Activated T-helper 1 cell treated with Interleukin-2 at 50 U/mL for 16 hours (primary cell): Measurements from ENCODE around the gene NOD2.

ENCODE experiments used
- DNase-seq: peaks from one replicate; pipeline ENCODE4 v3.0.0-alpha.2; 2020; ENCODE audit warnings: low read depth

NOD2 gene

GRCh38 chr16:50692999-50693781 is at the start of gene NOD2:
Gene NOD2, plus strand, starts transcription at chr16:50693606. Its CDS starts 5,890 bp downstream, at chr16:50699496.
- DNase-seq = no peak

GRCh38 chr16:50644245-50644644 is 49.2 kb upstream of the NOD2 start:
- DNase-seq = no peak

GRCh38 chr16:50644729-50645128 is 48.7 kb upstream of the NOD2 start:
- DNase-seq = no peak

- DNase-seq = no peak
Observed at GRCh38 chr16:50645563-50646220, 47.7 kb upstream of the NOD2 start.

GRCh38 chr16:50646345-50646744 is 47.1 kb upstream of the NOD2 start:
- DNase-seq = no peak

GRCh38 chr16:50651835-50652438 is 41.5 kb upstream of the NOD2 start:
- DNase-seq = no peak

- no peak for DNase-seq
Observed at GRCh38 chr16:50652836-50653425, 40.5 kb upstream of the NOD2 start.

- DNase-seq = no peak
Observed at GRCh38 chr16:50653633-50654519, 39.5 kb upstream of the NOD2 start.

- no peak for DNase-seq
Observed at GRCh38 chr16:50655558-50656055, 37.8 kb upstream of the NOD2 start.

- DNase-seq = no peak
Observed at GRCh38 chr16:50657241-50657640, 36.2 kb upstream of the NOD2 start.

GRCh38 chr16:50659806-50660205 is 33.6 kb upstream of the NOD2 start:
- DNase-seq = no peak

GRCh38 chr16:50662306-50662940 is 31.0 kb upstream of the NOD2 start:
- no peak for DNase-seq

- no peak for DNase-seq
Observed at GRCh38 chr16:50664270-50664669, 29.1 kb upstream of the NOD2 start.

GRCh38 chr16:50665128-50665878 is 28.1 kb upstream of the NOD2 start:
- DNase-seq = peak; percentile 71

- DNase-seq = peak; percentile 24
Observed at GRCh38 chr16:50666658-50667496, 26.5 kb upstream of the NOD2 start.

- DNase-seq = no peak
Observed at GRCh38 chr16:50667497-50668367, 25.7 kb upstream of the NOD2 start.

GRCh38 chr16:50668368-50669008 is 24.9 kb upstream of the NOD2 start:
- no peak for DNase-seq

GRCh38 chr16:50669741-50670140 is 23.7 kb upstream of the NOD2 start:
- no peak for DNase-seq
